Activated CD8-positive, alpha-beta memory T cell treated with anti-CD3 and anti-CD28 coated beads, Interleukin-2, amount 10 ng/mL, durations not matched to agents 7 days and 5 days (primary cell): ENCODE results near the gene SMIM1. TPM values are rescaled to one million over a fixed set of nuclear protein-coding genes. Genes with fewer than 3 reads are reported as not detected.
A peak's percentile ranks its signal among the peaks of the same experiment; 100 is the strongest.
"Not testable (repeated sequence)": the region's sequence is repeated elsewhere in the genome, so short reads cannot be mapped to it uniquely, and the experiment has no call there.

Source experiments
- ATAC-seq: fragments of 150-1000 bp; cut with Tn5 transposase; one replicate; pipeline ENCODE4 v1.10.0; 2021; ENCODE audit warnings: moderate library complexity
- CTCF ChIA-PET: fragments of 350-600 bp; sonication (Branson Sonifier 250); formaldehyde crosslinking; loops from one replicate; lab custom pipeline; 2021; ENCODE audit warnings: antibody characterized with exemption; lab: Charles Lee
- DNase-seq: peaks from one replicate; pipeline ENCODE4 v3.0.0-alpha.2; 2020
- H3K27ac Mint-ChIP-seq: one replicate; pipeline ENCODE4 v1.8.0; 2021; ENCODE audit warnings: mild to moderate bottlenecking, mixed read lengths
- H3K27me3 Mint-ChIP-seq: one replicate; pipeline ENCODE4 v1.8.0; 2021; ENCODE audit warnings: mixed read lengths
- H3K36me3 Mint-ChIP-seq: one replicate; pipeline ENCODE4 v1.8.0; 2021; ENCODE audit warnings: mild to moderate bottlenecking, mixed read lengths
- H3K4me1 Mint-ChIP-seq: one replicate; pipeline ENCODE4 v1.8.0; 2021; ENCODE audit warnings: mixed read lengths
- H3K4me3 Mint-ChIP-seq: one replicate; pipeline ENCODE4 v1.8.0; 2021; ENCODE audit warnings: mild to moderate bottlenecking, moderate library complexity, mixed read lengths
- H3K9me3 Mint-ChIP-seq: one replicate; pipeline ENCODE4 v1.8.0; 2022; ENCODE audit warnings: low read depth, mixed read lengths
- total RNA-seq, 2 experiments: library from RNA; stranded (reverse); gene quantifications; one replicate each; pipeline ENCODE4 v1.2.3, GENCODE V29; 2021

The SMIM1 gene
- total RNA-seq, 2 experiments from 2014 or later: not detected

- CTCF ChIA-PET: interaction anchor here (1.6 kb wide), 1 partner anchor 14 kb away, joined by 6 read pairs; no protein-coding TSS in a partner anchor
- no peak overlapping the region for H3K4me3 Mint-ChIP-seq
- H3K36me3 Mint-ChIP-seq: peaks cover 15% of the 10 kb centered on the region
- H3K9me3 Mint-ChIP-seq: no peaks in the 10 kb centered on the region
- no peak overlapping the region for H3K27ac Mint-ChIP-seq
- H3K27me3 Mint-ChIP-seq: no peaks in the 10 kb centered on the region
- peaks cover 44% of the 10 kb centered on the region for H3K4me1 Mint-ChIP-seq
- DNase-seq (no peak), ATAC-seq (no peak)
Observed at GRCh38 chr1:3789421-3790300, 17.1 kb downstream of the SMIM1 start.

GRCh38 chr1:3790500-3790923, 18.0 kb downstream of the SMIM1 start:
- ATAC-seq (no peak), DNase-seq (no peak)
- H3K4me3 Mint-ChIP-seq: no peak overlapping the region
- no peak overlapping the region for H3K27ac Mint-ChIP-seq
- peaks cover 9% of the 10 kb centered on the region for H3K36me3 Mint-ChIP-seq
- H3K27me3 Mint-ChIP-seq: no peaks in the 10 kb centered on the region
- no peaks in the 10 kb centered on the region for H3K9me3 Mint-ChIP-seq
- H3K4me1 Mint-ChIP-seq: peaks cover 50% of the 10 kb centered on the region
- CTCF ChIA-PET: no interaction called here

GRCh38 chr1:3790952-3791351, 18.4 kb downstream of the SMIM1 start:
- peaks cover 8% of the 10 kb centered on the region for H3K36me3 Mint-ChIP-seq
- H3K9me3 Mint-ChIP-seq: no peaks in the 10 kb centered on the region
- no peak overlapping the region for H3K27ac Mint-ChIP-seq
- no peak overlapping the region for H3K4me3 Mint-ChIP-seq
- peaks cover 50% of the 10 kb centered on the region for H3K4me1 Mint-ChIP-seq
- CTCF ChIA-PET: no interaction called here
- no peak for DNase-seq
- ATAC-seq: no peak
- H3K27me3 Mint-ChIP-seq: no peaks in the 10 kb centered on the region

GRCh38 chr1:3795453-3796214, 23.1 kb downstream of the SMIM1 start:
- H3K27ac Mint-ChIP-seq: peak overlapping the region; percentile 72
- H3K27me3 Mint-ChIP-seq: no peaks in the 10 kb centered on the region
- CTCF ChIA-PET: interaction anchor here (0.7 to 2.3 kb wide), 4 partner anchors 9 to 176 kb away, joined by 3 to 10 read pairs (median 6); no protein-coding TSS in a partner anchor
- no peak for ATAC-seq
- H3K4me1 Mint-ChIP-seq: peaks cover 40% of the 10 kb centered on the region
- no peaks in the 10 kb centered on the region for H3K9me3 Mint-ChIP-seq
- H3K36me3 Mint-ChIP-seq: peaks cover 3% of the 10 kb centered on the region
- peak overlapping the region; percentile 81 for H3K4me3 Mint-ChIP-seq
- DNase-seq: no peak

- peaks cover 3% of the 10 kb centered on the region for H3K36me3 Mint-ChIP-seq
- H3K27me3 Mint-ChIP-seq: peaks cover 3% of the 10 kb centered on the region
- CTCF ChIA-PET: interaction anchor here (0.7 to 2.3 kb wide), 4 partner anchors 10 to 176 kb away, joined by 3 to 10 read pairs (median 6); no protein-coding TSS in a partner anchor
- DNase-seq: peak; percentile 96
- no peaks in the 10 kb centered on the region for H3K9me3 Mint-ChIP-seq
- H3K27ac Mint-ChIP-seq: peak within 1 kb of the TSS; percentile 88
- peaks cover 45% of the 10 kb centered on the region for H3K4me1 Mint-ChIP-seq
- peak within 1 kb of the TSS; percentile 87 for H3K4me3 Mint-ChIP-seq
- ATAC-seq: peak; percentile 99
Observed at GRCh38 chr1:3796215-3797061, 23.9 kb downstream of the SMIM1 start, which contains the start of gene LRRC47. Gene LRRC47, minus strand, starts transcription at chr1:3796498. Its CDS starts 22 bp downstream, at chr1:3796476.

- peaks cover 20% of the 10 kb centered on the region for H3K27me3 Mint-ChIP-seq
- DNase-seq (no peak), ATAC-seq (no peak)
- no peaks in the 10 kb centered on the region for H3K36me3 Mint-ChIP-seq
- no peaks in the 10 kb centered on the region for H3K9me3 Mint-ChIP-seq
- H3K4me3 Mint-ChIP-seq: no peak overlapping the region
- CTCF ChIA-PET: interaction anchor here (1.5 kb wide), 1 partner anchor 24 kb away, joined by 5 read pairs; no protein-coding TSS in a partner anchor
- peaks cover 19% of the 10 kb centered on the region for H3K4me1 Mint-ChIP-seq
- no peak overlapping the region for H3K27ac Mint-ChIP-seq
Observed at GRCh38 chr1:3799976-3800685, 27.6 kb downstream of the SMIM1 start.

- H3K36me3 Mint-ChIP-seq, H3K4me3 Mint-ChIP-seq, H3K27ac Mint-ChIP-seq, DNase-seq, H3K9me3 Mint-ChIP-seq, ATAC-seq: not testable (repeated sequence)
- H3K4me1 Mint-ChIP-seq: peaks cover 15% of the 10 kb centered on the region
- peaks cover 23% of the 10 kb centered on the region for H3K27me3 Mint-ChIP-seq
- CTCF ChIA-PET: interaction anchor here (1.2 to 3.8 kb wide), 3 partner anchors 14 to 52 kb away, joined by 4 to 25 read pairs (median 5); no protein-coding TSS in a partner anchor
Observed at GRCh38 chr1:3800795-3801194, 28.2 kb downstream of the SMIM1 start.

- peaks cover 5% of the 10 kb centered on the region for H3K4me1 Mint-ChIP-seq
- CTCF ChIA-PET: interaction anchor here (1.2 to 3.8 kb wide), 2 partner anchors 10 to 29 kb away, joined by 3 to 25 read pairs; no protein-coding TSS in a partner anchor
- no peak overlapping the region for H3K27ac Mint-ChIP-seq
- no peak overlapping the region for H3K4me3 Mint-ChIP-seq
- peaks cover 3% of the 10 kb centered on the region for H3K36me3 Mint-ChIP-seq
- peaks cover 23% of the 10 kb centered on the region for H3K27me3 Mint-ChIP-seq
- DNase-seq: no peak
- no peak for ATAC-seq
- peaks cover 5% of the 10 kb centered on the region for H3K9me3 Mint-ChIP-seq
Observed at GRCh38 chr1:3803905-3804626, 31.5 kb downstream of the SMIM1 start.

GRCh38 chr1:3804627-3804944, 32.0 kb downstream of the SMIM1 start:
- H3K27ac Mint-ChIP-seq: not testable (repeated sequence)

GRCh38 chr1:3805038-3805437, 32.5 kb downstream of the SMIM1 start:
- Mint-ChIP-seq H3K4me3 (no peak overlapping the region), H3K36me3 (peaks cover 3% of the 10 kb centered on the region), H3K9me3 (peaks cover 5% of the 10 kb centered on the region), H3K27me3 (peaks cover 23% of the 10 kb centered on the region), H3K27ac (no peak overlapping the region), H3K4me1 (peaks cover 7% of the 10 kb centered on the region)
- ATAC-seq (no peak), DNase-seq (no peak)
- CTCF ChIA-PET: interaction anchor here (1.2 kb wide), 1 partner anchor 11 kb away, joined by 3 read pairs; no protein-coding TSS in a partner anchor

More at GRCh38 chr1:3804627-3804944, 32.0 kb downstream of the SMIM1 start:
- H3K36me3 Mint-ChIP-seq, H3K4me1 Mint-ChIP-seq, H3K4me3 Mint-ChIP-seq, ATAC-seq, H3K9me3 Mint-ChIP-seq, DNase-seq: not testable (repeated sequence)
- H3K27me3 Mint-ChIP-seq: peaks cover 23% of the 10 kb centered on the region
- CTCF ChIA-PET: interaction anchor here (1.2 to 3.8 kb wide), 2 partner anchors 10 to 29 kb away, joined by 3 to 25 read pairs; no protein-coding TSS in a partner anchor

GRCh38 chr1:3807769-3808168, 35.2 kb downstream of the SMIM1 start:
- H3K4me3 Mint-ChIP-seq: no peak overlapping the region
- CTCF ChIA-PET: no interaction called here
- peaks cover 17% of the 10 kb centered on the region for H3K27me3 Mint-ChIP-seq
- peaks cover 3% of the 10 kb centered on the region for H3K36me3 Mint-ChIP-seq
- peaks cover 5% of the 10 kb centered on the region for H3K9me3 Mint-ChIP-seq
- ATAC-seq (no peak), DNase-seq (no peak)
- H3K27ac Mint-ChIP-seq: no peak overlapping the region
- H3K4me1 Mint-ChIP-seq: peaks cover 4% of the 10 kb centered on the region
